Measurements from ENCODE around the gene GRWD1.

Gene GRWD1

GRCh38 chr19:48473161-48473966 lies 27.6 kb downstream of the GRWD1 start:
- Histone ChIP-seq H3K14ac (ENCODE audit: low read length in 2 of 2) (no peak overlapping the region), H2BK15ac (ENCODE audit: low read depth, poor library complexity, severe bottlenecking) (no peak overlapping the region), H2BK120ac (ENCODE audit: low read depth, low read length) (no peak overlapping the region), H3K27ac (ENCODE audit: low read length, poor library complexity, severe bottlenecking) (no peak overlapping the region), H2BK12ac (ENCODE audit: low read length in 2 of 2) (no peak overlapping the region), H3K4me2 (ENCODE audit: low read length, poor library complexity, severe bottlenecking) (no peak overlapping the region), H3K23ac (ENCODE audit: low read length in 2 of 2) (no peak overlapping the region), H2AFZ (ENCODE audit: low read depth, low read length) (no peak overlapping the region), H3K79me1 (replicated peaks; ENCODE audit: low read length, poor library complexity, severe bottlenecking) (peaks cover 62% of the 10 kb centered on the region), H3K18ac (ENCODE audit: low read depth in 1 of 2, low read length in 2 of 2) (no peak overlapping the region), H3K9me3 (ENCODE audit: control insufficient read depth, low read length) (no peaks in the 10 kb centered on the region), H2BK5ac (ENCODE audit: low read depth, low read length, poor library complexity, severe bottlenecking) (no peak overlapping the region), H4K8ac (ENCODE audit: low read length) (no peak overlapping the region), H2AK5ac (ENCODE audit: low read length, severe bottlenecking) (no peak overlapping the region), H3K4ac (ENCODE audit: low read depth in 1 of 2, low read length in 2 of 2) (no peak overlapping the region), H4K91ac (ENCODE audit: low read length) (no peak overlapping the region), H3K36me3 (ENCODE audit: control insufficient read depth in 1 of 2, insufficient read depth in 2 of 2, low read depth in 1 of 2, low read length in 2 of 2) (peaks cover 79 to 82% of the 10 kb centered on the region in 2 experiments), H3K4me1 (ENCODE audit: control insufficient read depth, insufficient read depth, low read depth, low read length) (peaks cover 16% of the 10 kb centered on the region), H3K27me3 (ENCODE audit: control insufficient read depth in 1 of 2, insufficient read depth in 1 of 2, low read length in 2 of 2) (no peaks in the 10 kb centered on the region), H3K4me3 (ENCODE audit: insufficient read depth in 1 of 2, low read depth in 1 of 2, low read length in 2 of 2) (no peak overlapping the region), H3K9ac (ENCODE audit: low read length) (no peak overlapping the region)
- DNase-seq: no peak
- WGBS: 94% methylated on average over 12 of the region's 14 CpGs

GRCh38 chr19:48474084-48474592 lies 28.4 kb downstream of the GRWD1 start:
- H2AK5ac ChIP-seq (ENCODE audit: low read length, severe bottlenecking): no peak overlapping the region
- H2BK120ac ChIP-seq (ENCODE audit: low read depth, low read length): no peak overlapping the region
- no peak overlapping the region for H2BK12ac ChIP-seq (ENCODE audit: low read length in 2 of 2)
- peaks cover 63% of the 10 kb centered on the region for H3K79me1 ChIP-seq (replicated peaks; ENCODE audit: low read length, poor library complexity, severe bottlenecking)
- no peaks in the 10 kb centered on the region for H3K9me3 ChIP-seq (ENCODE audit: control insufficient read depth, low read length)
- WGBS: 97% methylated on average over 16 of the region's 16 CpGs
- no peak for DNase-seq
- H3K4me1 ChIP-seq (ENCODE audit: control insufficient read depth, insufficient read depth, low read depth, low read length): peaks cover 16% of the 10 kb centered on the region
- no peak overlapping the region for H4K8ac ChIP-seq (ENCODE audit: low read length)
- H3K9ac ChIP-seq (ENCODE audit: low read length): no peak overlapping the region
- H3K36me3 ChIP-seq (ENCODE audit: control insufficient read depth in 1 of 2, insufficient read depth in 2 of 2, low read depth in 1 of 2, low read length in 2 of 2): peaks cover 82 to 90% of the 10 kb centered on the region in 2 experiments
- no peak overlapping the region for H4K91ac ChIP-seq (ENCODE audit: low read length)
- H2AFZ ChIP-seq (ENCODE audit: low read depth, low read length): no peak overlapping the region
- H3K4ac ChIP-seq (ENCODE audit: low read depth in 1 of 2, low read length in 2 of 2): no peak overlapping the region
- no peak overlapping the region for H3K23ac ChIP-seq (ENCODE audit: low read length in 2 of 2)
- no peak overlapping the region for H2BK5ac ChIP-seq (ENCODE audit: low read depth, low read length, poor library complexity, severe bottlenecking)
- H3K4me3 ChIP-seq (ENCODE audit: insufficient read depth in 1 of 2, low read depth in 1 of 2, low read length in 2 of 2): no peak overlapping the region
- no peak overlapping the region for H3K14ac ChIP-seq (ENCODE audit: low read length in 2 of 2)
- no peak overlapping the region for H3K18ac ChIP-seq (ENCODE audit: low read depth in 1 of 2, low read length in 2 of 2)
- no peak overlapping the region for H2BK15ac ChIP-seq (ENCODE audit: low read depth, poor library complexity, severe bottlenecking)
- H3K27me3 ChIP-seq (ENCODE audit: control insufficient read depth in 1 of 2, insufficient read depth in 1 of 2, low read length in 2 of 2): no peaks in the 10 kb centered on the region
- no peak overlapping the region for H3K27ac ChIP-seq (ENCODE audit: low read length, poor library complexity, severe bottlenecking)
- H3K4me2 ChIP-seq (ENCODE audit: low read length, poor library complexity, severe bottlenecking): no peak overlapping the region

- DNase-seq: no peak
- H2AFZ ChIP-seq (ENCODE audit: low read depth, low read length): no peak overlapping the region
- H3K9ac ChIP-seq (ENCODE audit: low read length): peak overlapping the region; percentile 29
- no peaks in the 10 kb centered on the region for H3K27me3 ChIP-seq (ENCODE audit: control insufficient read depth in 1 of 2, insufficient read depth in 1 of 2, low read length in 2 of 2)
- H4K91ac ChIP-seq (ENCODE audit: low read length): no peak overlapping the region
- H3K79me1 ChIP-seq (replicated peaks; ENCODE audit: low read length, poor library complexity, severe bottlenecking): peaks cover 59% of the 10 kb centered on the region
- H3K27ac ChIP-seq (ENCODE audit: low read length, poor library complexity, severe bottlenecking): no peak overlapping the region
- no peak overlapping the region for H3K14ac ChIP-seq (ENCODE audit: low read length in 2 of 2)
- H3K4me1 ChIP-seq (ENCODE audit: control insufficient read depth, insufficient read depth, low read depth, low read length): peaks cover 14% of the 10 kb centered on the region
- H2AK5ac ChIP-seq (ENCODE audit: low read length, severe bottlenecking): no peak overlapping the region
- H3K18ac ChIP-seq (ENCODE audit: low read depth in 1 of 2, low read length in 2 of 2): no peak overlapping the region
- H4K8ac ChIP-seq (ENCODE audit: low read length): no peak overlapping the region
- H3K4me3 ChIP-seq (ENCODE audit: insufficient read depth in 1 of 2, low read depth in 1 of 2, low read length in 2 of 2): no peak overlapping the region
- H2BK15ac ChIP-seq (ENCODE audit: low read depth, poor library complexity, severe bottlenecking): peak overlapping the region; percentile 8
- WGBS: 95% methylated on average over 17 of the region's 17 CpGs
- H3K4me2 ChIP-seq (ENCODE audit: low read length, poor library complexity, severe bottlenecking): no peak overlapping the region
- no peak overlapping the region for H2BK120ac ChIP-seq (ENCODE audit: low read depth, low read length)
- H3K9me3 ChIP-seq (ENCODE audit: control insufficient read depth, low read length): no peaks in the 10 kb centered on the region
- no peak overlapping the region for H2BK5ac ChIP-seq (ENCODE audit: low read depth, low read length, poor library complexity, severe bottlenecking)
- peaks cover 87 to 99% of the 10 kb centered on the region in 2 experiments for H3K36me3 ChIP-seq (ENCODE audit: control insufficient read depth in 1 of 2, insufficient read depth in 2 of 2, low read depth in 1 of 2, low read length in 2 of 2)
- H3K23ac ChIP-seq (ENCODE audit: low read length in 2 of 2): no peak overlapping the region
- H2BK12ac ChIP-seq (ENCODE audit: low read length in 2 of 2): no peak overlapping the region
- H3K4ac ChIP-seq (ENCODE audit: low read depth in 1 of 2, low read length in 2 of 2): no peak overlapping the region
These were observed 29.7 kb downstream of the GRWD1 start for GRCh38 chr19:48475369-48476068.

- Histone ChIP-seq H4K91ac (ENCODE audit: low read length) (no peak overlapping the region), H3K4me3 (ENCODE audit: insufficient read depth in 1 of 2, low read depth in 1 of 2, low read length in 2 of 2) (no peak overlapping the region), H3K79me1 (replicated peaks; ENCODE audit: low read length, poor library complexity, severe bottlenecking) (peaks cover 59% of the 10 kb centered on the region), H3K27me3 (ENCODE audit: control insufficient read depth in 1 of 2, insufficient read depth in 1 of 2, low read length in 2 of 2) (no peaks in the 10 kb centered on the region), H3K14ac (ENCODE audit: low read length in 2 of 2) (no peak overlapping the region), H2AK5ac (ENCODE audit: low read length, severe bottlenecking) (no peak overlapping the region), H2AFZ (ENCODE audit: low read depth, low read length) (no peak overlapping the region), H3K36me3 (ENCODE audit: control insufficient read depth in 1 of 2, insufficient read depth in 2 of 2, low read depth in 1 of 2, low read length in 2 of 2) (peaks cover 81 to 99% of the 10 kb centered on the region in 2 experiments), H2BK12ac (ENCODE audit: low read length in 2 of 2) (no peak overlapping the region), H2BK120ac (ENCODE audit: low read depth, low read length) (no peak overlapping the region), H3K27ac (ENCODE audit: low read length, poor library complexity, severe bottlenecking) (no peak overlapping the region), H2BK5ac (ENCODE audit: low read depth, low read length, poor library complexity, severe bottlenecking) (no peak overlapping the region), H4K8ac (ENCODE audit: low read length) (no peak overlapping the region), H3K9ac (ENCODE audit: low read length) (peak overlapping the region; percentile 29), H3K18ac (ENCODE audit: low read depth in 1 of 2, low read length in 2 of 2) (no peak overlapping the region), H3K4me1 (ENCODE audit: control insufficient read depth, insufficient read depth, low read depth, low read length) (peaks cover 11% of the 10 kb centered on the region), H3K9me3 (ENCODE audit: control insufficient read depth, low read length) (no peaks in the 10 kb centered on the region), H3K23ac (ENCODE audit: low read length in 2 of 2) (no peak overlapping the region), H3K4me2 (ENCODE audit: low read length, poor library complexity, severe bottlenecking) (no peak overlapping the region), H3K4ac (ENCODE audit: low read depth in 1 of 2, low read length in 2 of 2) (no peak overlapping the region), H2BK15ac (ENCODE audit: low read depth, poor library complexity, severe bottlenecking) (peak overlapping the region; percentile 8)
- DNase-seq: no peak
- WGBS: 89% methylated on average over 9 of the region's 9 CpGs
These were observed 30.4 kb downstream of the GRWD1 start for GRCh38 chr19:48476176-48476575.

Measured in mesenchymal stem cell (in vitro differentiated cells and primary cell).